HG03575 (cell line): ENCODE measurements around the gene SRGAP1.

Source experiments
- ATAC-seq: cut with Tn5 transposase; IDR thresholded peaks from one replicate; pipeline ENCODE4 v1.9.1; 2021; ENCODE audit not compliant: unreplicated experiment, insufficient number of reproducible peaks, low FRiP score; ENCODE audit errors: extremely low read depth

The SRGAP1 gene

DNA sequence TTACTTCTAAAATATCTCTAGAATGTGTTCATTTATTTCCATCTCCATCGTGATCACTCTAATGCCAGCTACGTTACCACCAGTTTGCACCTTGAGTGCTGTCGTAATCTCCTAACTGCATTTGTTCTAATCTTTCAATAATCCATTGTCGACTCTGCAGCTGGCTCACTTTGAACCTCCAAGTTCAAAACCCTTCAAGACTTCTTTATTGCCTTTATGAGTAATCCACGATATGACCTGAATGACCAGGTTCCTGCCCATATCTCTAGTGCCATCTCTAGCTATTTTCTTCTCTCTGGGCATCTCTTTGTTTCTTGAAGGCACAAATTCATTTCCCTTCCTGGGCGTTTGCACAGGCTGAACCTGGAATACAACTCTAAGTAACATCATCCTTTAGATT, 76.7 kb downstream of the SRGAP1 start:
- ATAC-seq: no peak

DNA sequence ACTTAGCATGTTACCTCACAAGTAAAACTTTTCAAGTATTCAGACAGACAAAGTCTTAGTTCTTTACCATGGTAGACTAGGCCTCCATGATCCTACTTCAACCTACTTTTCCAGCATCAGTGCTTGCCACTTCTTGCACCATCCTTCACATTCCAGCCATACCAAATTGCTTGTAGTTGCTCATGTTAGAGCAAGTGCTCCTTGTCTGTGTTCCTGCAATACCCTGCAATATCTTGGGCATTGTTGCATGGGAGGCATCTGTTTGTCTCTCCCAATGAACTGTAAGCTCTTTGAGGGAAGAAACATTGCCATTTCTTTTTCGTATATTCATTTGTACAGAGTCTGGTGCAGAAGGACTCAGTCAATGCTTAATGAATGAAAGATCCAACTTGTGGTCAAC, 78.0 kb downstream of the SRGAP1 start:
- ATAC-seq: no peak

DNA sequence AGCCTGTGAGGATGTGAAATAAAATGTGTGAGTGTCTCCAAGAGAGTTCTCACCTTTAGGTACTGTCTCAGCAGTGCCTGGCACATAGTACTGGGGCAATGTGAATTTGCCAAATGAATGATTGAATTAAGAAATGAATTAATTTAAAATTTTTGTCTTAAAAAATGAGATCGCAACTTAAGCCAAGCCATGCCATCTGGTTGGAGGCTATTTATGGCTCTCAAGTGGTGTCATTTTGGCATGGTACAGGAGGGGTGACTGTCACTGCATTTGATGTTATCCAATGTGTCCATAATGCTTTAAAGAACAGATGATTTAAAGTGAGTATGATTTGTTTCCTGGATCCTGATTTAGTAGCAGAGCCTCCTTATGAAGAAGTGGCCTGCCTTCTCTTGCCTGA, 80.3 kb downstream of the SRGAP1 start:
- no peak for ATAC-seq

DNA sequence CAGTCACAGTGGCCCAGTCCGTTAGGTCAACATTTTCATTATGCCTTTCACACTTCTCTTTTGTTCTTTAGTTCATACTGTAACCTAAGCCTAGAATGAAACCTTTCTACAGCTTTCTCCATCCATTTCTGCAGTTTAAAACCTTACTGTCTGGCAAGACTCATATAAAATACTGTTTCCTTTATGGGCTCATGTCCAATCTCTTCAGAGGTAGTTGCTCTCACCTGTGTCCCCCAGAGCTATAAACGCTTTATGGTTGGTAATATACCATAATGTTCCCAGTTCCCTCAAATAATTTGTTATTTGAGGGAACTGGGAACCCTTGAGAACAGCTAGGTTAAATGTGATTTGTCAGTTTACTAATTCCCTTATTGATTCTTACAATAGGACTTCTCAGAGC, 83.0 kb downstream of the SRGAP1 start:
- no peak for ATAC-seq

DNA sequence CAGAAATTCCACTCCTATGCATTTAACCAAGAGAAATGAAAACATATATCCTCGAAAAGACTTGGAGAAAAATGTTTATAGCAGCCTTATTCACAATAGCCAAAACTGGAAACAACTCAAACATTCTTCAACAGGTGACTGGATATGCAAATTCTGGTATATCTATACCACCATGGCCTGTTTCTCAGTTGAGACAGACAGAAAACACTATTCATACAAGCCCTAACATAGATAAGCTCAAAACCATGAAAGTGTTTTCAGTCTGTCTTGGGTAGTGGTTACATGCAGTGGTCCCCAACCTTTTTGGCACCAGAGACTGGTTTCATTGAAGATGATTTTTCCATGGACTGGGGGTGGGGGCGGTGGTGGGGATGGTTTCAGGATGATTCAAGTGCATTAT, 83.8 kb downstream of the SRGAP1 start:
- no peak for ATAC-seq

DNA sequence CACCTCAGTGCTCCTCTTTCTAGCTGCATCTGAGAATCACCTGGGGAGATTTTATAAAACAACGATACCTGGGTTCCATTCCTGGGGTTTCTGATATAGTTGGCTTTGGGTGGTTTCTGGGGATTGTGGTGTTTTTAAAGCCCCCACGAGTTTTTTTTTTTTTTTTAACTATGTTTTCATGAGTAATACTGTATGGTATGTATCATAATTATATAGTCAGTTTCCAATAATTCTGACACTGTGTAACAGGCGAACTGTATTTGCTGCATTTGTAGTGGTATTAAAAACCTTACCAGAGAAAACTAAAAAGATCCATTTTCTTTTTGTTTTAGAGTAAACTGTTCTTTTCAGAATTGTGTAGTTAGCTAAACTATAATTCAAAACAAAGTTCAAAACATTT, 84.9 kb downstream of the SRGAP1 start:
- no peak for ATAC-seq

DNA sequence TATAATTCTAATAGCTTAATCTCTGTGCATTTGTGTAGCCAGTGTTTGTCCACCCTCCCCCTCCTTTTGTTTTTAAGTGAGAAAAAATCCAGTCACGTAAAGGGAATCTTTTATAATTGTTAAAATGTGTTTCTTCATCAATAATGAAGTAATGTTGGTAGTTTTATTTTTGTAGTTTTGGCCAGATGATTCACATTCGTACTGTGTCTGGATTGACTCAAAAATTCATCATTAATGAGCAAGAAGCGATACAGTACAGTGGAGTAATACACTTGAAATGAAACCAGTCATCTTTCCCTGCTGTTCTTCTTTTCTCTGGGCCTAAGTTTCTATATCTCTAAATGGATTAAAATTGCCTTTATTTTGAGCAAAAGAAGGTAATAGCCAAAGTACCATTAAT, 86.5 kb downstream of the SRGAP1 start:
- ATAC-seq: no peak

DNA sequence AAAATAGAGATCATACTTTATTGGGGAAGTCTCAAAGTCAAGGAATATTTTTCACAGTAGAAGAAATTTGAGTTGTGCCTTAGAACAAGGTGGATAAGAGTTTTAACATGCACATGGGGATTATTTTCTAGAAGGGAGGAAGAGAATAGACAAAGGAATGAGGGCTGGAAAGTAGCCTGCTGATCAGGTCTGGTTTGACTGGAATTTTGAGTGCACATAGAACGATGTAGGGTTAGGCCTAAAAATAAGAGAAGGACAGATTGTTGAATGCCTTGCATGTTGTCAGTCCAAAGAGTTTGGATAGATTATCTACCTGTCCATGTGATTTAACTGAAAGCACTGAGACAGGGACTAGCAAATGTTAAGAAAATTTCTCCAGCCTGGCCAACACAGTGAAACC, 87.2 kb downstream of the SRGAP1 start:
- ATAC-seq: no peak

DNA sequence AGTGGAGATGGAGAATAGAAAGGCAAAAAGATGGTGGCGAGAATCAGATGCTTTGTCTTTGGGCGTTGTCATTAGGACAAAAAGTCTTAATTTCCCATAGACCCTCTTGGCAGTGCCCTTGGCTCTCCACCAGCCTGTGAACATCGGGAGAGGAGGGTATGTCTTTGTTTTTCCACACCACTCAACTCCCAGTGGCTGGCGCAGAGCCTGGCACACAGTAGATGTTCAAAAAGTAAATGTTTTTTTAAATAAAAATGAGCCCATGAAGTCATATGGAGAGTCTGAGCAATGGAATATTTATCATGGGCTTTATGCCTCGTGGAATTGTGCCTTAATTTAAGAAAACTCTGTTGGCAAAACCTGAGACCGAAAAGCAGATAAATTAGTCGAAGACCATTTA, 90.4 kb downstream of the SRGAP1 start:
- no peak for ATAC-seq

DNA sequence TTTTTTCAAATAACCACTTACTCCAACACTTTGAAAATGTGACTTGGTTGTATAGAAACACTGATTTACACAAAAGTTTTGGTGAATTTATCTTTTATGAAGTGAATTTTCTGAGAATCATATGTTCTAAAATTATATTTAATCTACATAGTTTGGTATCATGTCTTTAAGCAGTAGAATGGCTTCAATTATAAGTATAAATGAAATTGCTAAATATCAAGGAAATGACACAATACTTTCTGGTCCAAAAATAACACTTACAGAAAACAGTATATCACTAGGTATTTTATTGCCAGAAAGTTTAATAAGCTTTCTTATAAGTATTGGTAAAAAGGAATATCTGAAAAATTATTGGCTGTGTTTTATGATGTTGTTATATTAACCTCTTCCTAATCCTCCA, 90.9 kb downstream of the SRGAP1 start:
- ATAC-seq: no peak

DNA sequence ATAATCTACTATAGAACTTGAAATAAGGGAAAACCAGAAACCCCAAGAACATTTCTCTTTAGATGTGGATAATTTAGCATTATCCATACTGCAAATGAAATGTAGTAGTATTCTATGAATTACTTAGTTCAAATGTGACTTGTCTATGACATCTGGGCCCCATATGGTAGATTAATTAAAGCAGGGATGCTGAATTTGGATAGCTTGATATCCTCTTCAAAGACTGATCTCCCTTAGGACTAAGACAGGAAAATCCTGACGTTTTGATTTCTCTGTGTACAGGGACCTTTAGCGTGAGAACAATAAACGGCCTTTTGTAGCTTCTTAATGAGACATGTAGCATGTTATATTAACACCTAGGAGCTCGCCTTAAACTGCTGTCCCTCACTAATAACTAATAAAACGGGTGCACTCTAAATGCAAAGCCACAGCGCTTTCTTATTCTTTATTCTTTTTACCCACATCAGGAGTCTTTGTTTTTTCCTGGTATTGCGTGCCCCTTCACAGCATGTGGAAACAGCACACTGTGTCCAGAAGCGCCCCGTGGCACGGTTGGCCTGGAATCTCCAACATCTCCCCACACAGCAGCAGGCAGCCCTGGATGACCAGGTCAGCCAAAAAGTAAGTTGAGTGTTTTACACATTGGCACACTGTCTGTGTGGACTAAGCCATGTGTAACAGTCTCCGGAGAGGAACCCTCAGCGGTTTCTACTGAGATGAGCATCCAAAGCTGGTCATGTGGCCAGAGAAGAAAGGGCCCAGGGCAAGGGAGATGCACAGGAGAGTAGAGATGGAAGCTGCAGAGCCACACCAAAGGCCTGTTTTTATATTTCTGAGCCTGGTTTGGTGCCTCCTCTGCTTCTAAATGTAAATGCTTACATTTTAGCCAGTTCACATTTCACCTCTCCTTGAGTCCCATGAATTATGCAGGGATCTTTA, 93.1 kb downstream of the SRGAP1 start:
- ATAC-seq: no peak

DNA sequence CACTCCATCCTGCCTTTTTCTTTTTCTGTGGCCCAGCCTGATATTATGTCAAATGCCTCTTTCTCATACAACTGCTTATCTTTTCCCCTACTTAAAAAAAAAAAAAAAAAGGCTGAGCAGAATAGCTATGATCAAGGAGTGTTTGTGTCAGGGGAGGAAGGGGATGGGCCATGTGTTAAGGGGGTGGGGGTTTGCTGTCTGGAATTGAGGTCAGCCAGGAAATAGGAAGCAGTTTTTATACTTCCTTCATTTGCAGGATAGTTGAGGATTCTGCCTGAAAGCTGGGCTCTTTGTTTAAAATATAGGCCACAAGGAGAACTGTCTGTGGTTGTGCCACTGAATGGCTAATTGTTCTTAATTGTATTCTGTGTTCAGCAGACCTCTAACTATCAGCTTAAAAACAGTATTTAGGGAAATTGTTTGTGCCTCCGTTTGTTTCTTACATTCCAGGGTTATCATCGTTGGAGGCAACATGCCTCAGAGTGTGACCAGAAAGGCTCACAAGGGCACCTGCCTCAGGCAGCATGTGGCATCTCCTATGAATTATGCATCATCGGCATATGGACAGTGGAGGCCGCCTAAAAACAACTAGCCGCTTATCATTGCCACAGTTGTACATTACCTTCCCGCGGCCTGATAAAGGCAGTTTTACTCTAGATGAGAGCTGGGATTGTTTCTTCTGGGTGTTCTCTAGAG, 96.0 kb downstream of the SRGAP1 start:
- no peak for ATAC-seq

DNA sequence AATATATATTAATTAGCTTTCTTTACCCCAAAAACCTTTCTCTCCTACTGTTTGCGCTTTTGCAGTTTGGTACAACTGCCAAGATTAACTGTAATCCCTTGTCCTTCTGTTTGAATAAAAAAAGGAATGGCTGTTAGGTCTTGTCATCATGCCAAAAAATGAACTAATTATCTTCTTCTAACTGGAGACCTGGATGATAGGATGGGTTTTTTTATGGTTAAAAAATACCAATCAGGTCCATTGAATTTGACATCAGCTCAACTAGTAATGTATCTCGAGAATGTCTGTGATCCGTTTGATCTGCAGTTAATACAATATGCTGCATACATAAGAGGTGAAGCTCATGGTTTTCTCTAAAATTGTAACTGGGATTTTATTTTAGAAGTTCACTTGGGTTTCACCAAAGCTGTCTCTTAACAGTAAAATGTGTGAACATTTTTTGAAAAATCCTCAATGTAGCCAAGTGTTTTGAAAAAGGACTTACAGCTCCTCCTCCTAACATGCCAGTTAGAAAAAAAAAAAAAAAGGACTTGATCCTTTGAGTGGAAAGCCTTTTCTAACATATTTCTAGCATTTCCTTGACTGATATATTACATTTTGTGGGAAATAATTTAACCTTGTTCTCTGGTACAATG, 96.8 kb downstream of the SRGAP1 start:
- ATAC-seq: no peak

DNA sequence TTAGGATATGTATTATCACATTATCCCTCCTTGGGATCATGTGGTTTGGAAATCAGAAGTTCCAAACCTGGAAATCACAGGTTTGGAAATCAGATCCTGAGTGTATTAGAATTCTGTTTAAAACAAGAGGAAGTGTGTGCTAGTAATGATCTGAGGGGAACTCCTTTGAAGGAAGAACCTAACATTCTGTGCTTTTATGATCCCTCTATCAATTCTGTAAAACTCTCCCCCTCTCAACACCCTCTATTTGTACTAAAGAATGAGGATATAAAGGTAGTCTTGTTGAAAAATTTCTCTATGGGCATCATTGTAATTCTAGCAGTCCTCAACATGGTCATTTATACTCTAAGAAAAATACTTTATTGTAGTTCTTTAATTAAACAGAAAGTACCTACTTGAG, 97.4 kb downstream of the SRGAP1 start:
- no peak for ATAC-seq

DNA sequence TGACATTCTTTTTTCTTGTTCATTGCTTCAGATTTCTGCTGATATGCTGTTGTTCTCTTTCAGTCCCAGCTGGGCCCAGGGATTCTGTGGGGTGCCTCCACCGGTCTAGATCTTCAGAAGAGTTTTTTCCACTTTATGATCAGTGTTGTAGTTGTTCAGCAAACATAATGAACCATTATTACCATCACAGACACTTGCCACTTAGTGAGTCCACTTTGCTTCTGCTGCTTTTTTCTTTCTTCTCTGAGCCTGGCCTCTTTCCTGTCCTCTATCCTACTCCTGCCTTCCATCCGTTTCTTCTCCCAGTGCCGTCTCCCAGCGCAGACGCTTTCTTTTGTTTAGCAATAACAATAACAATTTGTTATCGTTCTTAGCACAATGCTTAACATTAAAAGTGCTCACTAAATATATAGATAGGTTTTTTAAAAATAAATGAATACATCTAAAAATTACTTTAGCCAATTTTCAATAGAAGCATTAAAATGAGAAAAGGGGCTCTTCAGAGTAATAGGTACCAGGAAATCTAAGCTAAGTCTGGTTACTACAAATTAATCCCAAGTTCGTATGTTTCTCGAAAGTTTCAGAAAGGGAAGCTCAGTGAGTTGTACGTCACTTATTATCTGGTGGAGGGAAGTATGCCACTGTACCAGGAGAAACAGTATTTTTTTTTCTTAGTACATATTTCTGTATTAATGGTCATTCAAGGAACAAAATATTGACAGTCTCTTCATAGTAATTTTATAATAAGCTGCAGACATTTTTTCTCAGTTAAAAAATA, 98.2 kb downstream of the SRGAP1 start:
- ATAC-seq: no peak

DNA sequence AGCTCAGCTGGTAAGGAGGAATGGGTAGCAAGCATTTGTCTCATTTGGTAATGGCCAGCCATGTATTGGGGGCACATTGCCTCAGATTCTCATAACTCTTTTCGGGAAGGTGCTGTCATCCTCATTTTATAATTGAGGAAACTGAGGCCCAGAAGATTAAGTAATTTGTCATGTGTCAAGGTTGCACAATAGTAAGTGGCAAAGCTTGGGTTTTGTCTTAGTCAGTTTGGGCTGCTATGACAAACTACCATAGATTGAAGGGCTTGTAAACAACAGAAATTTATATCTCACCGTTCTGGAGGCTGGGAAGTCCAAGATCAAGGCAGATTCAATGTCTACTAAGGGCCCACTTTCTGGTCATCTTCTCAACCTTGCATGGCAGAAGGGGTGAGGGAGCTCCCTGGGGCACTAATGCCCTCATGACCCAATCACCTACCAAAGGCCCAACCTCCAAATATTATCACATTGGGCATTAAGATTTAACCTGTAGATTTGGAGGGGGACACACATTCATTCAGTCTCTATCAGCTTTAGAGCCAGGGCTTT, 99.6 kb downstream of the SRGAP1 start:
- ATAC-seq: no peak

DNA sequence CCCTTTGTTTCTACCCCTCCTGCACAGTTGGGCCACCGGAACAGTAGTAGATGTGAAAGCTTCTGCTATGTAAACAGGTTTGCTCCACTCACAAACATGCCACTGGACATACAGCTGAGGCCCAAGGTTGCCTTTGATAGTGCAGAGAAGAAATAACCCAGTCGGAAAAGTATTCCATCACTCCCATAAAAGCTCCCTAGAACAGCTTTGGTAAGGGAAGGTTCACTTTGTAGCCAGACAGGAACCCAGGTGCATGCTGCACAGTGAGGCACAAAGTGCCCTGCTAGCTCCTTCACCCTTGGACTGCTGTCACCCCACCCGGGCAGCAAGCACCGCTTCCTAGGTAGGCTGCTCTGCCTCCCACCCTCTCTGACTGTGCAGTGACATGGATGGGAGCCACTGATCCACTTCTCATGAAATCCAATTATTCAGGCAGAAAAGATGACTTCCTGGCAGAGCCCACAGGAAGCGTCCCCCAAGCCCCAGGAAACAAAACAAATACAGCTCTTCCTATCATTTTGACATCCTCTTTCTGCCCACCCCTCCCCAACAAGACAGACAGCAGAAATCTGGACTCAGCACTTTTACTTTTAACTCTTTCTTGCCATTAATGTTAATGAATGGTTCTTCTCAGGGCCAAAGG, 100.2 kb downstream of the SRGAP1 start:
- no peak for ATAC-seq

DNA sequence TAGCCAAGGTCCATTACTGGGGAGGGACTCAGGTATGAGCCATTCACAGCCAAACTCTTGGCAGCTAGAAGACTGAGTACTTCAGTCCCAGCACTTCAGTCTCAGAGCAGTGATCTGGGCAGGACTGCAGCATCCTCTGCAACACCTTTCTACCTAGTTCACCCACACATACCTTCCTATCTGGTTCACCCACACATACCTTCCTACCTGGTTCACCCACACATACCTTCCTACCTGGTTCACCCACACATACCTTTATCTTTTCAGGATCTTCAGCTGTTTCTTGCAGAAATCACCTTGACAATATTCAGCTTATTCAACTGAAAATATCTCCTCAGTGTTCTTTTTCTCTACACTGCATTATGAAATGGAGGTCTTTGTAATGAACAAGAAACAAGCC, 101.3 kb downstream of the SRGAP1 start:
- ATAC-seq: no peak

DNA sequence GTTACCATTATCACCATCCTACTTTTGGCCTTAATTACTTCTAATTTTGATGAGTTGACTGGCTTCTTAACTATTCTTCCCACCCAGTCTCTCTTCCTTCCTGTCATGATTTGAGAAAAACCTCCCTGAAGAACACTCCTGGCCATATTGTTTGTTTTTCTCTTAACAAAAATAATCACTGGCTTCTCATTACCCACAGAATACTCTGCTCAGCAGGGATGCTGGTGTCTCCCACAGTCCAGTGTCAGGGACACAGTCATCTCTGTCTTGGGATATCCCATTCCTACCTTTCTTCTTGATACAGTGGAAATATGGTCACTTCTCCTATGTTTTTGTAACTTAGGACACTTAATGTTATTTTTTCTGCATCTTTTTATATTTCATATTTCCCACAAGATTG, 103.7 kb downstream of the SRGAP1 start:
- ATAC-seq: no peak
